H9 (cell line): ENCODE data around the gene GPBAR1. TPM values are rescaled to one million over a fixed set of nuclear protein-coding genes. Genes with fewer than 3 reads are reported as not detected.

Source experiments
- DNase-seq: peaks from one replicate; pipeline ENCODE4 v3.0.0-alpha.2; 2017
- H2AFZ ChIP-seq: one replicate; pipeline ENCODE4 v1.6.1; 2013; ENCODE audit warnings: mild to moderate bottlenecking, low read length, control low read depth, moderate library complexity
- H2AK5ac ChIP-seq: 2 replicates; pipeline ENCODE4 v1.6.1; 2013; ENCODE audit warnings: low read length, control low read depth, mixed read lengths; ENCODE audit not compliant: insufficient read length
- H2BK120ac ChIP-seq: one replicate; pipeline ENCODE4 v1.6.1; 2013; ENCODE audit warnings: low read depth, mild to moderate bottlenecking, low read length, control low read depth, inconsistent platforms; ENCODE audit not compliant: poor library complexity, severe bottlenecking
- H2BK12ac ChIP-seq: 2 replicates; pipeline ENCODE4 v1.6.1; 2013; ENCODE audit warnings: low read length, control low read depth, mixed read lengths, low read depth; ENCODE audit not compliant: insufficient read length
- H2BK15ac ChIP-seq: 2 replicates; pipeline ENCODE4 v1.6.1; 2013; ENCODE audit warnings: low read depth, low read length, control low read depth
- H2BK20ac ChIP-seq: one replicate; pipeline ENCODE4 v1.6.1; 2013; ENCODE audit warnings: low read depth, mild to moderate bottlenecking, low read length, control low read depth, inconsistent platforms; ENCODE audit not compliant: poor library complexity, severe bottlenecking
- H2BK5ac ChIP-seq: 2 replicates; pipeline ENCODE4 v1.6.1; 2013; ENCODE audit warnings: low read length, control low read depth, mixed read lengths; ENCODE audit not compliant: insufficient read length
- H3K14ac ChIP-seq: 2 replicates; pipeline ENCODE4 v1.6.1; 2013; ENCODE audit warnings: low read length, control low read depth; ENCODE audit not compliant: insufficient read depth
- H3K18ac ChIP-seq: 2 replicates; pipeline ENCODE4 v1.6.1; 2013; ENCODE audit warnings: low read depth, mild to moderate bottlenecking, mixed read lengths, low read length, control low read depth; ENCODE audit not compliant: insufficient read length
- H3K23ac ChIP-seq: 2 replicates; pipeline ENCODE4 v1.6.1; 2013; ENCODE audit warnings: low read length, control low read depth, mixed read lengths, low read depth; ENCODE audit not compliant: insufficient read length
- H3K23me2 ChIP-seq: 2 replicates; pipeline ENCODE4 v1.6.1; 2013; ENCODE audit warnings: low read depth, mild to moderate bottlenecking, mixed read lengths, low read length, control low read depth; ENCODE audit not compliant: insufficient read length, poor library complexity, severe bottlenecking
- H3K27ac ChIP-seq: 2 replicates; pipeline ENCODE4 v1.5.1; 2013; ENCODE audit warnings: low read length, control low read depth, mixed read lengths, low read depth; ENCODE audit not compliant: insufficient read length
- H3K27me3 ChIP-seq: 2 replicates; pipeline ENCODE4 v1.6.1; 2013; ENCODE audit warnings: low read length, control low read depth, inconsistent platforms; ENCODE audit not compliant: insufficient read depth
- H3K4ac ChIP-seq: 2 replicates; pipeline ENCODE4 v1.6.1; 2013; ENCODE audit warnings: low read depth, mild to moderate bottlenecking, control low read depth, inconsistent platforms, low read length, moderate library complexity
- H3K4me1 ChIP-seq: 2 replicates; pipeline ENCODE4 v1.6.1; 2013; ENCODE audit warnings: low read length, control low read depth, inconsistent platforms; ENCODE audit not compliant: insufficient read depth
- H3K4me2 ChIP-seq: 2 replicates; pipeline ENCODE4 v1.6.1; 2013; ENCODE audit warnings: low read length, control low read depth, mixed read lengths; ENCODE audit not compliant: insufficient read length, insufficient read depth
- H3K56ac ChIP-seq: 2 replicates; pipeline ENCODE4 v1.6.1; 2013; ENCODE audit warnings: low read depth, mild to moderate bottlenecking, mixed read lengths, low read length, control low read depth; ENCODE audit not compliant: insufficient read length
- H3K79me1 ChIP-seq: 2 replicates; pipeline ENCODE4 v1.6.1; 2013; ENCODE audit warnings: low read depth, mild to moderate bottlenecking, moderate library complexity, low read length, control low read depth, inconsistent platforms; ENCODE audit not compliant: insufficient read depth, poor library complexity, severe bottlenecking
- H3K79me2 ChIP-seq: 2 replicates; pipeline ENCODE4 v1.6.1; 2013; ENCODE audit warnings: low read length, control low read depth, inconsistent platforms; ENCODE audit not compliant: insufficient read depth
- H3K9ac ChIP-seq: 2 replicates; pipeline ENCODE4 v1.6.1; 2013; ENCODE audit warnings: low read length, control low read depth, mixed read lengths; ENCODE audit not compliant: insufficient read length; ENCODE audit errors: extremely low read depth
- H3K9me3 ChIP-seq: one replicate; pipeline ENCODE4 v1.6.1; 2013; ENCODE audit warnings: low read depth, low read length, inconsistent platforms; ENCODE audit not compliant: control insufficient read depth
- H3T11ph ChIP-seq: one replicate; pipeline ENCODE4 v1.6.1; 2013; ENCODE audit warnings: mild to moderate bottlenecking, low read length, control low read depth, inconsistent platforms
- H4K20me1 ChIP-seq: one replicate; pipeline ENCODE4 v1.6.1; 2013; ENCODE audit not compliant: control insufficient read depth, insufficient read length, insufficient read depth
- H4K5ac ChIP-seq: 2 replicates; pipeline ENCODE4 v1.6.1; 2013; ENCODE audit warnings: low read depth, mild to moderate bottlenecking, mixed read lengths, low read length, control low read depth; ENCODE audit not compliant: insufficient read length
- H4K8ac ChIP-seq: replicated peaks from 2 replicates; pipeline ENCODE4 v1.6.1; 2013; ENCODE audit warnings: low read length, control low read depth, mixed read lengths, low read depth; ENCODE audit not compliant: insufficient read length
- H4K91ac ChIP-seq: 2 replicates; pipeline ENCODE4 v1.6.1; 2013; ENCODE audit warnings: low read depth, mild to moderate bottlenecking, moderate library complexity, mixed read lengths, low read length, control low read depth; ENCODE audit not compliant: insufficient read length
- H3K27ac Mint-ChIP-seq, 3 experiments: 2 replicates in 2 of 3; 3 replicates in 1 of 3; pipeline ENCODE4 v1.8.0; 2020 to 2021; ENCODE audit warnings: mixed read lengths in 3 of 3, mild to moderate bottlenecking in 1 of 3, moderate library complexity in 1 of 3
- H3K27me3 Mint-ChIP-seq: 2 replicates; pipeline ENCODE4 v1.8.0; 2021; ENCODE audit warnings: low read depth, mild to moderate bottlenecking, moderate library complexity, mixed read lengths
- H3K36me3 Mint-ChIP-seq, 3 experiments: 2 replicates in 2 of 3; 3 replicates in 1 of 3; pipeline ENCODE4 v1.8.0; 2020 to 2021; ENCODE audit warnings: low read depth in 3 of 3, mixed read lengths in 3 of 3; ENCODE audit not compliant: insufficient read depth in 1 of 3
- H3K4me1 Mint-ChIP-seq, 2 experiments: 2 replicates each; pipeline ENCODE4 v1.8.0; 2020; ENCODE audit warnings: mixed read lengths in 2 of 2
- H3K4me3 Mint-ChIP-seq, 2 experiments: 2 replicates in 1 of 2; 3 replicates in 1 of 2; pipeline ENCODE4 v1.8.0; 2020 to 2021; ENCODE audit warnings: mild to moderate bottlenecking in 2 of 2, mixed read lengths in 2 of 2, moderate library complexity in 1 of 2
- H3K9me3 Mint-ChIP-seq, 2 experiments: 2 replicates in 1 of 2; 3 replicates in 1 of 2; pipeline ENCODE4 v1.8.0; 2020; ENCODE audit warnings: mild to moderate bottlenecking in 2 of 2, mixed read lengths in 2 of 2, moderate library complexity in 1 of 2
- WGBS: extraction: QIAGEN DNeasy Blood & Tissue Kit; methylation state at CpG from one replicate; pipeline ENCODE4 v1.1.7; 2013; ENCODE audit warnings: missing lambda C conversion rate, low lambda C conversion rate, mixed read lengths; ENCODE audit not compliant: insufficient read length; ENCODE audit errors: extremely low coverage; 5-methylcytosine and 5-hydroxymethylcytosine counted together
- total RNA-seq: library from RNA; stranded (reverse); gene quantifications from 2 replicates; pipeline ENCODE4 v1.2.1, GENCODE V29; 2021
- TF ChIP-seq, protein P1 (sequence below): fragments of 200-600 bp; sonication (generic); conservative IDR thresholded peaks from 3 replicates; pipeline ENCODE4 v1.8.0; 2021; ENCODE audit warnings: antibody characterized with exemption, mild to moderate bottlenecking

GPBAR1 gene
- total RNA-seq, 1 experiment from 2014 or later: 0.44 TPM

DNA sequence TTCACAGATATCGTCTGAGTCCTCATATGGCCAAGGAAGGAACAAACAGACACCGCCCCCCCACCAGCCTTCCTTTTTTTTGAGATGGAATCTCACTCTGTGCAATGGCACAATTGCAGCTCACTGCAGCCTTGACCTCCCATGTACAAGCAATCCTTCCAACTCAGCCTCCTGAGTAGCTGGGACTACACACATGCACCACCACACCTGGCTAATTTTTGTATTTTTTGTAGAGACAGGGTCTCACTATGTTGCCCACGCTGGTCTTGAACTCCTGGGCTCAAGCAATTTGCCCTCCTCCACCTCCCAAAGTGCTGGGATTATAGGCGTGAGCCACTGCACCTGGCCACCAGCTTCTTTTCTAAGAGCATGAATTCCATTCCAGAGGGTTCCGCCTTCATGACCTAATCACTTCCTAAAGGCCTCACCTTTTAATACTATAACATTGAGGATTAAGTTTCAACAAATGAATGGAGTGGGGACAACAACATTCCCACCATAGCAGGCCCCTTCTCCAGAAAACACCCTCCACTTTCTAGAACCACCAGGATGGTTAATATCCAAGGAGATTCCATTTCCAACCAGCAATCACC, 33.7 kb downstream of the GPBAR1 start:
- H2BK20ac ChIP-seq: no peak overlapping the region

More for the DNA sequence above, 33.7 kb downstream of the GPBAR1 start:
- peaks cover 1% of the 10 kb centered on the region for H3K27me3 Mint-ChIP-seq
- TF ChIP-seq, protein P1, sequence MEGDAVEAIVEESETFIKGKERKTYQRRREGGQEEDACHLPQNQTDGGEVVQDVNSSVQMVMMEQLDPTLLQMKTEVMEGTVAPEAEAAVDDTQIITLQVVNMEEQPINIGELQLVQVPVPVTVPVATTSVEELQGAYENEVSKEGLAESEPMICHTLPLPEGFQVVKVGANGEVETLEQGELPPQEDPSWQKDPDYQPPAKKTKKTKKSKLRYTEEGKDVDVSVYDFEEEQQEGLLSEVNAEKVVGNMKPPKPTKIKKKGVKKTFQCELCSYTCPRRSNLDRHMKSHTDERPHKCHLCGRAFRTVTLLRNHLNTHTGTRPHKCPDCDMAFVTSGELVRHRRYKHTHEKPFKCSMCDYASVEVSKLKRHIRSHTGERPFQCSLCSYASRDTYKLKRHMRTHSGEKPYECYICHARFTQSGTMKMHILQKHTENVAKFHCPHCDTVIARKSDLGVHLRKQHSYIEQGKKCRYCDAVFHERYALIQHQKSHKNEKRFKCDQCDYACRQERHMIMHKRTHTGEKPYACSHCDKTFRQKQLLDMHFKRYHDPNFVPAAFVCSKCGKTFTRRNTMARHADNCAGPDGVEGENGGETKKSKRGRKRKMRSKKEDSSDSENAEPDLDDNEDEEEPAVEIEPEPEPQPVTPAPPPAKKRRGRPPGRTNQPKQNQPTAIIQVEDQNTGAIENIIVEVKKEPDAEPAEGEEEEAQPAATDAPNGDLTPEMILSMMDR: no peak
- Histone ChIP-seq H3K79me1 (no peaks in the 10 kb centered on the region), H3K14ac (no peak overlapping the region), H3K9ac (no peak overlapping the region), H2AK5ac (no peak overlapping the region), H2BK5ac (no peak overlapping the region), H2AFZ (no peak overlapping the region), H3K4me1 (0 out of 2 replicates have a peak, but pooled peaks cover 2% of the 10 kb centered on the region), H4K20me1 (no peaks in the 10 kb centered on the region), H3K79me2 (no peaks in the 10 kb centered on the region), H2BK15ac (no peak overlapping the region), H3K23me2 (peaks cover 7% of the 10 kb centered on the region), H3K18ac (no peak overlapping the region), H3K9me3 (no peaks in the 10 kb centered on the region), H3K4ac (no peak overlapping the region), H3K56ac (no peak overlapping the region), H3K4me2 (no peak overlapping the region), H2BK12ac (no peak overlapping the region), H4K8ac (no peak overlapping the region), H4K5ac (no peak overlapping the region), H3T11ph (no peak overlapping the region), H3K27me3 (no peaks in the 10 kb centered on the region), H4K91ac (no peak overlapping the region), H3K27ac (no peak overlapping the region), H3K23ac (no peak overlapping the region), H2BK120ac (no peak overlapping the region)
- H3K36me3 Mint-ChIP-seq: no peaks in the 10 kb centered on the region
- H3K4me1 Mint-ChIP-seq: peaks cover 44 to 50% of the 10 kb centered on the region in 2 experiments
- DNase-seq: no peak
- H3K27ac Mint-ChIP-seq: peak overlapping the region in 1 of 3 experiments; percentile 28; a peak in 2 of 7 replicates
- no CpG with 5 or more reads among the region's 5 CpGs for WGBS
- no peaks in the 10 kb centered on the region for H3K9me3 Mint-ChIP-seq
- H3K4me3 Mint-ChIP-seq: no peak overlapping the region
